HUDEP-2 (cell line): ENCODE measurements around the gene KNG1.
"Not testable (repeated sequence)": the region's sequence is repeated elsewhere in the genome, so short reads cannot be mapped to it uniquely, and the experiment has no call there.

Experiments
- DNase-seq, 76 experiments: peaks; one replicate each; lab custom pipeline; 2025; ENCODE audit not compliant: unreplicated experiment in 76 of 76; lab: John Stamatoyannopoulos, UW

Gene KNG1

GRCh38 chr3:186717039-186717457, at the start of gene KNG1:
TSS of gene KNG1 (plus strand) at chr3:186717359. CDS start at chr3:186717543, 184 bp downstream.
- no peak for DNase-seq

- DNase-seq = no peak
Observed at GRCh38 chr3:186668426-186668825, 48.7 kb upstream of the KNG1 start.

DNA sequence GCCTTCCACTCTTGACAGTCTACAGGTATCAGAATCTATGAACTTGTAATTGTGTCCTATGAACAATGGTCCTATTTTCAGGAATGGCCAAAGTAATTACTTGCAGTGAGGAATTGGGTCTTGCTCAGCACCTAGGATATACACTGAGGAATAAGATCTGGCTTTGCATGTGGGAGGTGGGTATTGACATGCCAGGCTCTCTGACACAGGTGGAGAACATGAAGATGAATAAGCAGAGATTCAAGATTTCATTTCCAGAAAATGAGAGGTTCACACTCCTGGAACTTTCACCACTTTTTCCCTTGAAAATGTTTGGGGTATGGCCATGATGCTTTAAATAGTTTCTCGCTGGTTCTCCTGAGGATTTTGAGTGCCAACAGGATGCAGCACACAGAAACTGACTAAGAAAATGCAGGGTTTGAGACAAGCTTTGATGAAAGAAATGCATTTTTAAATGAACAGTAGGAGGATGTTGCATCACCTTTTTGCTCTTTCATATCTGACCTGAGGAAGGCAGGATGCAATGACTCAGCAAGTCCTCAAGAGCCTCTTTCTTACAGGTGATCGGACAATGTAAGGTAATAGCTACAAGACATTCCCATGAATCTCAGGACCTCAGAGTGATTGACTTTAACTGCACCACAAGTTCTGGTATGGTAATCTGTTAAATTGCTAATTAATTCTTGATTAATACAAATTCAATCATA, 47.6 kb upstream of the KNG1 start:
- DNase-seq = no peak

DNA sequence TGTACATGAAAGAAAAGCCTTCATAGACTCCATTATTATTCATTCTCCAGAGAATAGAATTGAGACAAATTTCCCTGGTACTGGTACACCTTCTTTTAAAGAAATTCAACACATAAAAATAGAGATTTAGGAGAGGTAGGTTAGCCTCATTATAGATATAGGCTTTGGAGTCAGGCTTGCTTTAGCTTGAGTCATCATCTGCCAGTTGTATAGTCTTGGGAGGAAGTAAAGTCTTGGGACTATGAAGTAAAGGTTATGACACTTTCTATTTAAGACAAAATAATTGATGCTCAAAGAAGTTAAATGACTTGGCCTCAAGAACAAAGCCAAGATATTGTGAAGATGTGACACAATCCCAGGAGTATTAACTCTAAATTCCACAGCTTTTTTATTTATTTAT, 47.0 kb upstream of the KNG1 start:
- no peak for DNase-seq

GRCh38 chr3:186671051-186671450, 46.1 kb upstream of the KNG1 start:
- DNase-seq = no peak

DNA sequence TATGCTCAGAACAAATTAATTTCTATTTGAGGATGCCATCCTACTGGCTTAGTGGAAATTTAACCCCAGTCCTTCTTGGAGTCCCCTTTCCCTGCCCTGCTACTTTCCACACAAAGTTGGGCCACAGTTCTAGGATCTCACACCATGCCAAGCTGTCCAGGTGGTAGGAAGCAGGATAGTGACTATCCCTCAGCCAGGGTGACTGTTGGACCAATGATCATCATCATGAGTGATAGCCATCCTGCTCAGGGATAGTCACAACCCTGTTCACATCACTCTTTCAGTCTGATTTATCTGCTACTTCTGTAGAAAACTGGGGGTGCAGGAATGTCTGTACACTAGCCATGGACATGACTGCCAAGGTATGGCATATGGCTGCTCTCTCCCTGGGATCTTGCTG, 38.6 kb upstream of the KNG1 start:
- DNase-seq = no peak

DNA sequence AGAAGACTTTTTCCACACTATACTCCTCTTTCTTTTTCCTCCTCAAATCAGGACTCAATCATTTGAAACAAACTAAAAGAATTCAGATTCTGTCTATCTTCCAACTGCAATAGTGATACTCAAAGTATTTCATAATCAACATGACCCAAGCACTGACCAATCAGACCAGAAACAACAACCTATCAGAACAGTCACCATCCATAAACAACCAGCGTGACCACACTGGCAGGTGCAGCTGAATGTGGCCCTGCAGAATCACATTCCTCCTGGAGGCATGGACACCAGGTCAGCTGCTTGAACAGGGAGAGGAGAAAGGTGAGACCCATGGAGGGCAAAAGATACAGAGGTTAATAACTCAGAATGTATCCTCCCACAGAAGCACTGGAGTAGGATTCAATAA, 38.0 kb upstream of the KNG1 start:
- no peak for DNase-seq

GRCh38 chr3:186680869-186681268, 36.3 kb upstream of the KNG1 start:
- DNase-seq = no peak

DNA sequence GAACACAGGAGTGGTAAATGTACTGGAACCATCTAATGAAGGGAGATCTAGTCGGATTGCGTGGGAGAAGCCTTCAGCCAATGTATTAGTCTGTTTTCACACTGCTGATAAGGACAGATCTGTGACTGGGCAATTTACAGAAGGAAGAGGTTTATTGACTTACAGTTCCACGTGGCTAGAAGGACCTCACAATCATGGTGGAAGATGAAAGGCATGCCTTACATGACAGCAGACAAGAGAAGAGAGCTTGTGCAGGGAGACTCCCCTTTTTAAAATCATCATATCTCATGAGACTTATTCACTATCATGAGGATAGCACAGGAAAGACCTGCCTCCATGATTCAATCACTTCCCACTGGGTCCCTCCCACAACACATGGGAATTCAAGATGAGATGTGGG, 34.3 kb upstream of the KNG1 start:
- no peak for DNase-seq

GRCh38 chr3:186683979-186684378, 33.2 kb upstream of the KNG1 start:
- DNase-seq = no peak

- not testable (repeated sequence) for DNase-seq
Observed at GRCh38 chr3:186686475-186686874, 30.7 kb upstream of the KNG1 start.

DNA sequence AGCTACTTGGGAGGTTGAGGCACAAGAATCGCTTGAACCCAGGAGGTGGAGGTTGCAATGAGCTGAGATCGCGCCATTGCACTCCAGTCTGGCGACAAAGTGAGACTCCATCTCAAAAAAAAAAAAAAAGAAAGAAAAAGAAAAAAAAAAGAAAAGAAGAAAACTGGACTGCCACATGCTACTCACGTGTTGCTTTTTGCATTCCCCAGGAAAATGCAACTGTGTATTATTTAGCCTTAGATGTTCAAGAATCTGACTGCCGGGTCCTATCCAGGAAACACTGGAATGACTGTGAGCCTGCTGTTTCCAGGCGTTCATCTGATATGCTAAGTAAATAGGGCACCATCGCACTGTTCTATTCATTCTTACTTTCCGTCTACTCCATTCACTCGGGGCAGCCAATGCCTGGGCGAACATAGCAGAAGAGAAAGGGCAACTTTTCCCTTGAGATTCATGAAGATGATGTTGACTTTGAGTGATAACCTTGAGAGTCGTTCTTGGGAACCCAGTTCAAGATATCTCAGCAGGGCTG, 30.0 kb upstream of the KNG1 start:
- no peak for DNase-seq

GRCh38 chr3:186690304-186690703, 26.9 kb upstream of the KNG1 start:
- DNase-seq = not testable (repeated sequence)

DNA sequence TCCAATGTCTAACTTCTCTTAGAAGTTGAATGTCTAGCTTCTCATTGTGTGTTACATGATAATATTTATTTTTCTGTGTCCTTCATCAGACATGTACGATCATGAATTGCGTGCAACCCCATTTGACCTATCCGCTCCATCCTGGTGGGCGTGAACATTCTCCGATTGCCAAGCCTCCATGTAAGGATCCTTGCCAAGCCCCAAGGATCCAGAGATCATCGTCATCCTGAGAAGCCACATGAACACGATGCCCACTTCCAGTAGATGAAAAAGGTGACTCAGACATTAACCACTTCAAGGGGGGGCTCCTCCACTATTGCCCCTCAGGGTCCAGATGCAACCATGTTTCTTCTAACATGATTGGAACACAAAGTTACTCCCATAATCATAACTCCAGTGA, 25.5 kb upstream of the KNG1 start:
- DNase-seq = no peak

GRCh38 chr3:186693843-186694242, 23.3 kb upstream of the KNG1 start:
- DNase-seq = no peak

GRCh38 chr3:186694288-186695032, 22.7 kb upstream of the KNG1 start:
- DNase-seq = no peak

DNA sequence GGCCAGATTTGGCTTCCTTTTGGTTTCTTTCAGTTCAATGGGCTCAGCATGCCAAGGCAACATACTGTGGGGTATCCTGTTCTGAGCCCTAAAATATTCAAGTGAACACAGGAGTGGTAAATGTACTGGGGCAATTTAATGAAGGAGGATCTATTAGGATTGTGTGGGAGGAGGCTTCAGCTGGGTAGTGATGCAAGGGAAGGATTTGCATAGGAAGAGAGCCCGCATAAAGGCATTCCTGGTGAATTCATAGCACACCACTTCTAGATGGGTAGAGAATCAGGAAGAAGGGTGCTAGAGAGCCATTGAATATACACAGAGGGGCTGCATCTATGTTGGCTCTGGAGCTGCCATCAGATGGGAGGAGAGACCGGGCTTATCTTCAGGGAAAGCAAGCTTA, 20.6 kb upstream of the KNG1 start:
- DNase-seq = no peak

DNA sequence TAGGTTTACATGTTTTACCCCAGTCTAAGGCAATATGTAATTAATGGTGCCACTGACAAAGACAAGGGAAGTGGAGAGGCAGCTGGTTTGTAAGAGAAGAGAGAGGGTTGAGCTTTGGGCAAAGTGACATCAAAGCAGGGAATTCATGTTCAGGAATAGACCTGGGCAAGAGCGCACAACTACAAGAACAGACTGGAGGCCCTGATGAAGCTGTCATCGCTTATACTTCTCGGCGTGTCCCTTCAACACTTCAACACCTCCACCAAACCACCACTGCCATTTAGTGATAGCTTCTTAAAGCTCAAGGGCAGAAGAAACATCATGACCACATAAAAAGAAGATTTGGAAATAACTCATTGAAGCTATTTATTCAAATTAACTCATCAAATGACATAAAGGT, 19.6 kb upstream of the KNG1 start:
- no peak for DNase-seq

DNA sequence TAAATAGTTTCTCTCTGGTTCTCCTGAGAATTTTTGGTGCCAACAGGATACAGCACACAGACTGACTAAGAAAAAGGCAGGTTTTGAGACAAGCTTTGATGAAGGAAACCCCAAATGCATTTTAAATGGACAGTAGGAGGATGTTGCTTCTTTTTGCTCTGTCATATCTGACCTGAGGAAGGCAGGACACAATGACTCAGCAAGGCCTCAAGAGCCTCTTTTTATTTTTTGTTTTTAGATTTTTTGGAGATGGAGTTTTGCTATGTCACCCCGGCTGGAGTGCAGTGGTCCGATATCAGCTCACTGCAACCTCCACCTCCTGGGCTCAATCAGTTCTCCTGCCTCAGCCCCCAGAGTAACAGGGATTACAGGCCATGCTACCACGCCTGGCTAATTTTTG, 16.9 kb upstream of the KNG1 start:
- peak in 5 of 76 experiments; percentile 5 to 28 (median 16) for DNase-seq

DNA sequence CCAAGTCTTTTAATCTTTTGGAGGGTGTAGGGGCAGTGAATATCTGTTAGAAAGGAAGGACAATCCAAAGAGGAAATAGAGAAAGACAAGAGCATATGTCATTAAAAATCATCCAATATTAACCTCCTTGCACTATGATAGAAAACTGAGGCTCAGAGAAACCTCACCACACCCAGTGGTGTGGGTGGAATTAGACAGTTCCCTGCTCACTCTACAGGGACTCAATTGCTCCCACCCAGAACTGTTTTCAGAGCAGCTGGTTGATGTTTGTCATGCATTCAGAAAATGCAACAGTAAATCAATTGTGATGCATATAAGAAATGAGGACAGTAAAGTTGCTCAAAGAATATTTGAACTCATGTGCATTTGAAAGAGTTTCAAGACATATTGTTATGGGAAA, 14.7 kb upstream of the KNG1 start:
- DNase-seq = not testable (repeated sequence)

- DNase-seq = no peak
Observed at GRCh38 chr3:186705882-186706780, 11.0 kb upstream of the KNG1 start.
